K562 (cell line): Measurements from ENCODE around the gene PPP2R2B. TPM values are rescaled to one million over a fixed set of nuclear protein-coding genes. Genes with fewer than 3 reads are reported as not detected.

ENCODE experiments used
- ATAC-seq: fragments of 200-7000 bp; cut with Tn5 transposase; 3 replicates; pipeline ENCODE4 v1.9.1; 2020; ENCODE audit warnings: moderate library complexity
- BruUV-seq: library from RNA; stranded (reverse); fragments of 400-500 nt; replicated peaks from 2 replicates; lab custom pipeline; 2021; lab: Mats Ljungman, UMichigan
- CTCF ChIA-PET: fragments of 300-600 bp; formaldehyde crosslinking; extraction: SDS; loops from one replicate; lab custom pipeline; 2021; ENCODE audit warnings: low intra/inter-chr PET ratio; lab: Yijun Ruan, JAX
- POLR2A ChIA-PET: fragments of 300-600, 350-650 bp; sonication (Branson Sonifier 250); formaldehyde crosslinking; extraction: SDS; loops from one replicate; lab custom pipeline; 2021; ENCODE audit warnings: antibody characterized with exemption, inconsistent platforms; lab: Yijun Ruan, JAX
- DNase-seq, 4 experiments: peaks; one replicate each; pipeline versions ENCODE4 v3.0.0 to v3.0.0-alpha.2; 2011 to 2018; ENCODE audit warnings: low spot score in 3 of 4, mixed read lengths in 3 of 4; ENCODE audit errors: extremely low read depth in 1 of 4
- FAIRE-seq: peaks from 2 replicates; lab custom pipeline; 2011; peaks lifted over from hg19 to GRCh38; lab: Jason Lieb, UNC
- H2AFZ ChIP-seq: 2 replicates; pipeline ENCODE4 v1.6.0; 2011; ENCODE audit warnings: low read depth, low read length, control low read depth, inconsistent platforms
- H3K27ac ChIP-seq: fragments of 200-600 bp; 3 replicates; pipeline ENCODE4 v1.8.0; 2011; ENCODE audit warnings: low read depth, mild to moderate bottlenecking, control low read depth, inconsistent platforms, low read length, moderate library complexity, mixed read lengths; ENCODE audit errors: extremely low read depth
- H3K27me3 ChIP-seq, 2 experiments: fragments of 300-600 bp in 1 of 2; 2 replicates in 1 of 2; 3 replicates in 1 of 2; pipeline versions ENCODE4 v1.6.0 to v1.8.0; 2011; ENCODE audit warnings: inconsistent platforms in 2 of 2, low read length in 2 of 2, mild to moderate bottlenecking in 1 of 2, mixed read lengths in 1 of 2, moderate library complexity in 1 of 2; ENCODE audit not compliant: control insufficient read depth in 2 of 2, insufficient read depth in 2 of 2
- H3K36me3 ChIP-seq: fragments of 300-600 bp; 3 replicates; pipeline ENCODE4 v1.8.0; 2011; ENCODE audit warnings: mild to moderate bottlenecking, low read length, inconsistent platforms; ENCODE audit not compliant: control insufficient read depth, insufficient read depth
- H3K4me1 ChIP-seq, 2 experiments: fragments of 200-600 bp in 1 of 2; replicated peaks in 1 of 2; 2 replicates in 1 of 2; 3 replicates in 1 of 2; pipeline versions ENCODE4 v1.5.1 to v1.8.0; 2011; ENCODE audit warnings: inconsistent platforms in 2 of 2, low read length in 2 of 2, mild to moderate bottlenecking in 1 of 2, mixed read lengths in 1 of 2, moderate library complexity in 1 of 2; ENCODE audit not compliant: control insufficient read depth in 2 of 2, insufficient read depth in 2 of 2
- H3K4me2 ChIP-seq: 2 replicates; pipeline ENCODE4 v1.6.1; 2011; ENCODE audit warnings: low read length, control low read depth, inconsistent platforms, mixed read lengths; ENCODE audit not compliant: insufficient read depth
- H3K4me3 ChIP-seq: fragments of 200-600 bp; sonication (generic), shearing (Covaris generic); 2 replicates; pipeline ENCODE4 v1.5.1; 2016; ENCODE audit warnings: control low read depth, inconsistent platforms
- H3K79me2 ChIP-seq: fragments of 200-600 bp; 3 replicates; pipeline ENCODE4 v1.8.0; 2011; ENCODE audit warnings: low read length, inconsistent platforms; ENCODE audit not compliant: control insufficient read depth, insufficient read depth
- H3K9ac ChIP-seq, 2 experiments: 2 replicates each; pipeline versions ENCODE4 v1.6.0 to v1.6.1; 2011; ENCODE audit warnings: low read depth in 2 of 2, low read length in 2 of 2, control low read depth in 1 of 2, inconsistent platforms in 1 of 2, mild to moderate bottlenecking in 1 of 2, mixed read lengths in 1 of 2; ENCODE audit not compliant: insufficient read depth in 1 of 2
- H3K9me1 ChIP-seq: one replicate; pipeline ENCODE4 v1.6.0; 2011; ENCODE audit warnings: inconsistent platforms, mild to moderate bottlenecking, low read length, moderate library complexity; ENCODE audit not compliant: control insufficient read depth, insufficient read depth
- H3K9me3 ChIP-seq: replicated peaks from 2 replicates; pipeline ENCODE4 v1.5.1; 2011; ENCODE audit warnings: low read depth, low read length, inconsistent platforms; ENCODE audit not compliant: control insufficient read depth, insufficient read depth
- H4K20me1 ChIP-seq: replicated peaks from 2 replicates; pipeline ENCODE4 v1.6.1; 2011; ENCODE audit warnings: low read length, inconsistent platforms, mixed read lengths; ENCODE audit not compliant: control insufficient read depth, insufficient read depth
- C11orf30 ChIP-seq: fragments of 450-650 bp; IDR thresholded peaks from 2 replicates; pipeline ENCODE4 v1.6.1; 2016; ENCODE audit warnings: low read depth, mild to moderate bottlenecking
- CTBP1 ChIP-seq: fragments of 450-650 bp; IDR thresholded peaks from 2 replicates; pipeline ENCODE4 v1.6.1; 2016; ENCODE audit warnings: borderline replicate concordance
- ELF4 ChIP-seq: fragments of 450-650 bp; formaldehyde crosslinking; IDR thresholded peaks from 2 replicates; pipeline ENCODE4 v1.4.0; 2022; ENCODE audit warnings: missing genetic modification characterization
- HDAC2 ChIP-seq: fragments of 450-650 bp; IDR thresholded peaks from 2 replicates; pipeline ENCODE4 v1.6.1; 2016; ENCODE audit warnings: mild to moderate bottlenecking
- IFI16 ChIP-seq: fragments of 250-450 bp; sonication (Bioruptor Pico); IDR thresholded peaks from 2 replicates; pipeline ENCODE4 v2.1.2; 2022; ENCODE audit warnings: mild to moderate bottlenecking, inconsistent platforms
- LCOR ChIP-seq: sonication (generic); formaldehyde crosslinking; IDR thresholded peaks from 2 replicates; pipeline ENCODE4 v1.8.0; 2022; ENCODE audit warnings: mild to moderate bottlenecking, missing genetic modification reagents
- NR4A1 ChIP-seq, 2 experiments: fragments of 250-450 bp in 1 of 2; fragments of 450-650 bp in 1 of 2; sonication (Bioruptor Pico) in 1 of 2; IDR thresholded peaks; 2 replicates each; pipeline versions ENCODE4 v1.4.0 to v1.6.1; 2016 to 2020; ENCODE audit warnings: mild to moderate bottlenecking in 2 of 2, missing compliant biosample characterization in 1 of 2, missing genetic modification characterization in 1 of 2, moderate library complexity in 1 of 2
- POLR2H ChIP-seq: IDR thresholded peaks from 2 replicates; pipeline ENCODE4 v1.6.1; 2016; ENCODE audit warnings: missing genetic modification characterization, low read depth, mild to moderate bottlenecking, control low read depth, missing compliant biosample characterization, moderate library complexity
- SLC30A9 ChIP-seq: fragments of 250-450 bp; sonication (Bioruptor Pico); IDR thresholded peaks from 2 replicates; pipeline ENCODE4 v1.8.0; 2022; ENCODE audit warnings: mild to moderate bottlenecking, moderate library complexity
- U2AF1 ChIP-seq: fragments of 200-400 bp; formaldehyde crosslinking; optimal IDR thresholded peaks from 2 replicates; pipeline ENCODE3; 2017; ENCODE audit warnings: mild to moderate bottlenecking, low read depth, low read length, moderate library complexity
- VEZF1 ChIP-seq: fragments of 200-800 bp; sonication (Bioruptor generic); IDR thresholded peaks from 2 replicates; pipeline ENCODE4 v1.6.1; 2017; ENCODE audit warnings: missing genetic modification characterization, missing compliant biosample characterization
- ZNF133 ChIP-seq: fragments of 250-450 bp; sonication (Bioruptor Pico); IDR thresholded peaks from 2 replicates; pipeline ENCODE4 v1.4.0; 2020; ENCODE audit warnings: mild to moderate bottlenecking
- ZNF175 ChIP-seq: fragments of 200-800 bp; sonication (Bioruptor generic); IDR thresholded peaks from 2 replicates; pipeline ENCODE4 v1.6.1; 2016; ENCODE audit warnings: low read depth, mild to moderate bottlenecking, missing genetic modification characterization, missing compliant biosample characterization
- ZNF347 ChIP-seq: fragments of 450-650 bp; formaldehyde crosslinking; IDR thresholded peaks from 2 replicates; pipeline ENCODE4 v1.4.0; 2020; ENCODE audit warnings: low read depth, mild to moderate bottlenecking, moderate library complexity
- ZNF431 ChIP-seq: sonication (generic); formaldehyde crosslinking; IDR thresholded peaks from 2 replicates; pipeline ENCODE4 v1.8.0; 2022; ENCODE audit warnings: mild to moderate bottlenecking, missing genetic modification reagents
- ZNF589 ChIP-seq: fragments of 200-800 bp; sonication (Bioruptor generic); IDR thresholded peaks from 2 replicates; pipeline ENCODE4 v1.6.1; 2016; ENCODE audit warnings: low read depth, missing genetic modification characterization, missing compliant biosample characterization
- WGBS: fragments of 100-300 bp; shearing (Covaris generic); methylation state at CpG from one replicate; pipeline ENCODE4 v1.1.6; 2016; ENCODE audit warnings: low coverage, mixed read lengths; ENCODE audit not compliant: insufficient coverage; ENCODE audit errors: missing lambda C conversion rate; 5-methylcytosine and 5-hydroxymethylcytosine counted together
- in situ Hi-C: fragments of 300-500 bp; cut with MboI; formaldehyde crosslinking; loops from 4 replicates; pipeline ENCODE4 v1.15.0; 2018; ENCODE audit warnings: inconsistent platforms, mixed read lengths
- intact Hi-C: fragments of 100-400 bp; cut with micrococcal nuclease; formaldehyde crosslinking; loops from 2 replicates; pipeline ENCODE4 v1.14.2; 2022
- polyA plus RNA-seq, 8 experiments: library from polyadenylated mRNA; depleted of rRNA in 4 of 8; stranded (reverse) in 5 of 8; unstranded in 3 of 8; fragments of >200 nt; fragmentation: Nextera tagmentation in 2 of 8; fragmentation: Illumina TruSeq in 1 of 8; extraction: Ambion mirVana in 2 of 8; extraction: Trizol in 1 of 8; gene quantifications; 2 replicates each; pipeline versions ENCODE4 v1.2.1 to v1.2.3, GENCODE V29; 2011 to 2014; ENCODE audit warnings: inconsistent platforms in 1 of 8, missing spikeins in 1 of 8
- total RNA-seq, 7 experiments: library from RNA; depleted of rRNA in 6 of 7; stranded (reverse); fragments of >200 nt in 6 of 7; fragmentation: Illumina TruSeq in 2 of 7; extraction: Trizol in 2 of 7; gene quantifications; 2 replicates each; pipeline versions ENCODE4 v1.2.1 to v1.2.3, GENCODE V29; 2011 to 2021; ENCODE audit warnings: low replicate concordance in 1 of 7

Gene PPP2R2B
- total and polyA plus RNA-seq, 9 of the 15 experiments (the other 6 are each of a cell fraction or from before 2014, with no cell fraction given): not detected

- TF ChIP-seq VEZF1: no peak
- TF ChIP-seq ZNF175 (CRISPR knock-in tag): no peak
- TF ChIP-seq POLR2H (tag): no peak
- no peak for TF ChIP-seq C11orf30
- no peak for TF ChIP-seq SLC30A9 (CRISPR knock-in tag)
- no peak for TF ChIP-seq CTBP1
- no peak for TF ChIP-seq ELF4 (CRISPR knock-in tag)
- TF ChIP-seq ZNF589 (CRISPR knock-in tag): no peak
These were observed 328.9 kb downstream of the PPP2R2B start (continued) for GRCh38 chr5:146549615-146550014.

GRCh38 chr5:146548781-146549449 is 329.6 kb downstream of the PPP2R2B start:
- Histone ChIP-seq H3K4me3 (no peak overlapping the region), H3K79me2 (no peaks in the 10 kb centered on the region), H3K4me2 (no peak overlapping the region), H3K27me3 (no peaks in the 10 kb centered on the region), H3K9me3 (no peaks in the 10 kb centered on the region), H3K4me1 (no peaks in the 10 kb centered on the region), H3K27ac (no peak overlapping the region), H4K20me1 (no peaks in the 10 kb centered on the region), H3K9me1 (no peaks in the 10 kb centered on the region), H3K9ac (no peak overlapping the region), H2AFZ (no peak overlapping the region), H3K36me3 (no peaks in the 10 kb centered on the region)
- TF ChIP-seq ZNF431 (CRISPR knock-in tag) (no peak), IFI16 (CRISPR knock-in tag) (no peak), U2AF1 (no peak), ZNF347 (CRISPR knock-in tag) (no peak), NR4A1 (CRISPR knock-in tag; IDR thresholded peaks at IDR 0.05) (no peak), NR4A1 (tag; IDR thresholded peaks at IDR 0.05) (no peak), ZNF133 (CRISPR knock-in tag) (no peak), HDAC2 (no peak), VEZF1 (no peak), LCOR (no peak)
- in situ Hi-C loops: no loop called here
- 0% methylated on average over 2 of the region's 2 CpGs for WGBS
- ChIA-PET CTCF (no interaction called here), POLR2A (no interaction called here)
- intact Hi-C loops: no loop called here
- ATAC-seq: no peak
- DNase-seq: no peak
- BruUV-seq: no TSS peak
- FAIRE-seq: no peak
